ENCODE measurements around the gene ACSM5.
"Not testable (repeated sequence)": the region's sequence is repeated elsewhere in the genome, so short reads cannot be mapped to it uniquely, and the experiment has no call there.

- TF ChIP-seq CTCF, POLR2A (IDR thresholded peaks at IDR 0.05): not testable (repeated sequence)
Measured at GRCh38 chr16:20419093-20419492, 9.8 kb downstream of the ACSM5 start.
